GM23338 (cell line): Measurements from ENCODE around the gene LRMDA.
A peak's percentile ranks its signal among the peaks of the same experiment; 100 is the strongest.

Source experiments
- CREB1 ChIP-seq: fragments of 250-450 bp; sonication (Bioruptor Pico); IDR thresholded peaks from 2 replicates; pipeline ENCODE4 v1.5.0; 2020; ENCODE audit warnings: low read depth, mild to moderate bottlenecking, moderate library complexity
- EZH2 ChIP-seq: fragments of 200-600 bp; sonication (generic); IDR thresholded peaks from one replicate; pipeline ENCODE4 v1.8.0; 2017; ENCODE audit warnings: antibody characterized with exemption, mild to moderate bottlenecking, low read depth; ENCODE audit not compliant: unreplicated experiment
- EZH2phosphoT487 ChIP-seq: fragments of 200-600 bp; sonication (generic); IDR thresholded peaks from one replicate; pipeline ENCODE4 v1.8.1; 2018; ENCODE audit warnings: antibody characterized with exemption; ENCODE audit not compliant: unreplicated experiment
- JUNB ChIP-seq: IDR thresholded peaks from one replicate; pipeline ENCODE4 v1.6.1; 2016; ENCODE audit warnings: antibody characterized with exemption; ENCODE audit not compliant: unreplicated experiment
- NANOG ChIP-seq: IDR thresholded peaks from 2 replicates; pipeline ENCODE4 v1.6.1; 2016; ENCODE audit warnings: antibody characterized with exemption, borderline replicate concordance
- POLR2AphosphoS5 ChIP-seq: IDR thresholded peaks from 2 replicates; pipeline ENCODE4 v1.6.1; 2016; ENCODE audit warnings: antibody characterized with exemption, low read depth
- STAT1 ChIP-seq: IDR thresholded peaks from one replicate; pipeline ENCODE4 v1.6.1; 2016; ENCODE audit warnings: antibody characterized with exemption; ENCODE audit not compliant: unreplicated experiment
- ZNF114 ChIP-seq: fragments of 250-450 bp; sonication (Bioruptor Pico); IDR thresholded peaks from 2 replicates; pipeline ENCODE4 v1.5.0; 2020; ENCODE audit warnings: mild to moderate bottlenecking, moderate library complexity
- TF ChIP-seq, protein P1 (sequence below): IDR thresholded peaks from 2 replicates; pipeline ENCODE4 v1.6.1; 2016; ENCODE audit warnings: antibody characterized with exemption
- TF ChIP-seq, protein P2 (sequence below), 2 experiments: fragments of 200-600 bp in 1 of 2; sonication (generic) in 1 of 2; conservative IDR thresholded peaks; 2 replicates each; pipeline versions ENCODE4 v1.5.1 to v1.6.1; 2016 to 2017; ENCODE audit warnings: antibody characterized with exemption in 2 of 2, low read depth in 2 of 2, mild to moderate bottlenecking in 2 of 2, moderate library complexity in 1 of 2
- TF ChIP-seq, protein P3 (sequence below): IDR thresholded peaks from one replicate; pipeline ENCODE4 v1.6.1; 2018; ENCODE audit warnings: antibody characterized with exemption; ENCODE audit not compliant: unreplicated experiment
- TF ChIP-seq, protein P4 (sequence below): fragments of 250-450 bp; sonication (Bioruptor Pico); IDR thresholded peaks from 2 replicates; pipeline ENCODE4 v1.5.0; 2020; ENCODE audit warnings: mild to moderate bottlenecking, moderate library complexity

DNA sequence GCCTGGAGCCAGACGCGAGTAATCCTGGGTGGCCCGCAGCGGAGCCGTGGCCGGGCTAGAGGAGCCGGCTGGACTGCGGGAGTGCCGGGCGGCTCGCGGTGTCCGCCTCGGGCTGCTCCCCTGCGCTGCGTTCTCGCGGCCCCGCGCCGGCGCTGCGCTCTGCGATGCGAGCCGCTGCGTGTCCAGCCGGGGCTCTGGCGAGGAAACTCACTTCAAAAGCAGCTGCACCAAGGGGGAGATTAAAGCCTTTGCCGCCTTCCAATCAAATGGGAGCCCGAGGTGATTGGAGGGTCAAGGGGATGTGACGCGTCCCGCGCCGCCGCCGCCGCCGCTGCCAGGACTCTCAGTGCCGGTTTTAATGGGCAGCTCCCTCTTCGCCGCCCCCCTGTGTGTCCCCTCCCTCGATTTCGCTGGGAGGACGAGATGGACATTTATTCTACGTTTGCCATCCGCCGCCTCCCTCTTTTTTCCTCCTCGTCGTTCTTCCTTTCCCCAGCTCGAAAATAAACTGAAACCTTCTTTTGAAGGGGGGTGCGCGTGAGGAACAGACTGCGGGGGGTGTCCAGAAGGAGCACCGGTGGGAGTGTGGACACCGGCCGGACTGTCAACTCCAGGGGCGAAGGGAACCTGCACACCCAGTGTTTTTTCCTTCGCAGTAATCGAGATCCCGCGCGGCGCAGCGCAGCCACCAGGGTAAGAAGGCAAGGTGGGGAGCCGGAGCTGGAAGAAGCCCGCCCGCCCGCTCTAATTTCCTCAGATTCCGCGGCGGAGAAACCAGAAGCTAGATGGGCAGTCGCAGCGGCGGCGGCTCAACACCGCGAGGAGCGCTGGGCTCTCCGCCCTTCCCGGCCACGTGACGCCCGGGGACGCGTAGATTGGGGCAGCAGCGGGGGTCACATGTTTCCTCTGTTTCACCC lies 29.6 kb upstream of the LRMDA start, which contains the start of gene ZNF503:
- TF ChIP-seq, protein P1, sequence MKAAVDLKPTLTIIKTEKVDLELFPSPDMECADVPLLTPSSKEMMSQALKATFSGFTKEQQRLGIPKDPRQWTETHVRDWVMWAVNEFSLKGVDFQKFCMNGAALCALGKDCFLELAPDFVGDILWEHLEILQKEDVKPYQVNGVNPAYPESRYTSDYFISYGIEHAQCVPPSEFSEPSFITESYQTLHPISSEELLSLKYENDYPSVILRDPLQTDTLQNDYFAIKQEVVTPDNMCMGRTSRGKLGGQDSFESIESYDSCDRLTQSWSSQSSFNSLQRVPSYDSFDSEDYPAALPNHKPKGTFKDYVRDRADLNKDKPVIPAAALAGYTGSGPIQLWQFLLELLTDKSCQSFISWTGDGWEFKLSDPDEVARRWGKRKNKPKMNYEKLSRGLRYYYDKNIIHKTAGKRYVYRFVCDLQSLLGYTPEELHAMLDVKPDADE = no peak
- TF ChIP-seq EZH2 (peak; percentile 44), POLR2AphosphoS5 (no peak), ZNF114 (CRISPR knock-in tag) (no peak), JUNB (no peak), EZH2phosphoT487 (no peak), STAT1 (no peak), NANOG (no peak), CREB1 (CRISPR knock-in tag) (no peak)
- TF ChIP-seq, protein P2, sequence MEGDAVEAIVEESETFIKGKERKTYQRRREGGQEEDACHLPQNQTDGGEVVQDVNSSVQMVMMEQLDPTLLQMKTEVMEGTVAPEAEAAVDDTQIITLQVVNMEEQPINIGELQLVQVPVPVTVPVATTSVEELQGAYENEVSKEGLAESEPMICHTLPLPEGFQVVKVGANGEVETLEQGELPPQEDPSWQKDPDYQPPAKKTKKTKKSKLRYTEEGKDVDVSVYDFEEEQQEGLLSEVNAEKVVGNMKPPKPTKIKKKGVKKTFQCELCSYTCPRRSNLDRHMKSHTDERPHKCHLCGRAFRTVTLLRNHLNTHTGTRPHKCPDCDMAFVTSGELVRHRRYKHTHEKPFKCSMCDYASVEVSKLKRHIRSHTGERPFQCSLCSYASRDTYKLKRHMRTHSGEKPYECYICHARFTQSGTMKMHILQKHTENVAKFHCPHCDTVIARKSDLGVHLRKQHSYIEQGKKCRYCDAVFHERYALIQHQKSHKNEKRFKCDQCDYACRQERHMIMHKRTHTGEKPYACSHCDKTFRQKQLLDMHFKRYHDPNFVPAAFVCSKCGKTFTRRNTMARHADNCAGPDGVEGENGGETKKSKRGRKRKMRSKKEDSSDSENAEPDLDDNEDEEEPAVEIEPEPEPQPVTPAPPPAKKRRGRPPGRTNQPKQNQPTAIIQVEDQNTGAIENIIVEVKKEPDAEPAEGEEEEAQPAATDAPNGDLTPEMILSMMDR (conservative IDR thresholded peaks at IDR 0.05; ENCODE audit: low read depth in 2 of 2) = 0 out of 4 replicates have a peak, but pooled peaks of 1 of the 2 experiments have one; percentile 17
- TF ChIP-seq, protein P3, sequence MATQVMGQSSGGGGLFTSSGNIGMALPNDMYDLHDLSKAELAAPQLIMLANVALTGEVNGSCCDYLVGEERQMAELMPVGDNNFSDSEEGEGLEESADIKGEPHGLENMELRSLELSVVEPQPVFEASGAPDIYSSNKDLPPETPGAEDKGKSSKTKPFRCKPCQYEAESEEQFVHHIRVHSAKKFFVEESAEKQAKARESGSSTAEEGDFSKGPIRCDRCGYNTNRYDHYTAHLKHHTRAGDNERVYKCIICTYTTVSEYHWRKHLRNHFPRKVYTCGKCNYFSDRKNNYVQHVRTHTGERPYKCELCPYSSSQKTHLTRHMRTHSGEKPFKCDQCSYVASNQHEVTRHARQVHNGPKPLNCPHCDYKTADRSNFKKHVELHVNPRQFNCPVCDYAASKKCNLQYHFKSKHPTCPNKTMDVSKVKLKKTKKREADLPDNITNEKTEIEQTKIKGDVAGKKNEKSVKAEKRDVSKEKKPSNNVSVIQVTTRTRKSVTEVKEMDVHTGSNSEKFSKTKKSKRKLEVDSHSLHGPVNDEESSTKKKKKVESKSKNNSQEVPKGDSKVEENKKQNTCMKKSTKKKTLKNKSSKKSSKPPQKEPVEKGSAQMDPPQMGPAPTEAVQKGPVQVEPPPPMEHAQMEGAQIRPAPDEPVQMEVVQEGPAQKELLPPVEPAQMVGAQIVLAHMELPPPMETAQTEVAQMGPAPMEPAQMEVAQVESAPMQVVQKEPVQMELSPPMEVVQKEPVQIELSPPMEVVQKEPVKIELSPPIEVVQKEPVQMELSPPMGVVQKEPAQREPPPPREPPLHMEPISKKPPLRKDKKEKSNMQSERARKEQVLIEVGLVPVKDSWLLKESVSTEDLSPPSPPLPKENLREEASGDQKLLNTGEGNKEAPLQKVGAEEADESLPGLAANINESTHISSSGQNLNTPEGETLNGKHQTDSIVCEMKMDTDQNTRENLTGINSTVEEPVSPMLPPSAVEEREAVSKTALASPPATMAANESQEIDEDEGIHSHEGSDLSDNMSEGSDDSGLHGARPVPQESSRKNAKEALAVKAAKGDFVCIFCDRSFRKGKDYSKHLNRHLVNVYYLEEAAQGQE = no peak
- TF ChIP-seq, protein P4, sequence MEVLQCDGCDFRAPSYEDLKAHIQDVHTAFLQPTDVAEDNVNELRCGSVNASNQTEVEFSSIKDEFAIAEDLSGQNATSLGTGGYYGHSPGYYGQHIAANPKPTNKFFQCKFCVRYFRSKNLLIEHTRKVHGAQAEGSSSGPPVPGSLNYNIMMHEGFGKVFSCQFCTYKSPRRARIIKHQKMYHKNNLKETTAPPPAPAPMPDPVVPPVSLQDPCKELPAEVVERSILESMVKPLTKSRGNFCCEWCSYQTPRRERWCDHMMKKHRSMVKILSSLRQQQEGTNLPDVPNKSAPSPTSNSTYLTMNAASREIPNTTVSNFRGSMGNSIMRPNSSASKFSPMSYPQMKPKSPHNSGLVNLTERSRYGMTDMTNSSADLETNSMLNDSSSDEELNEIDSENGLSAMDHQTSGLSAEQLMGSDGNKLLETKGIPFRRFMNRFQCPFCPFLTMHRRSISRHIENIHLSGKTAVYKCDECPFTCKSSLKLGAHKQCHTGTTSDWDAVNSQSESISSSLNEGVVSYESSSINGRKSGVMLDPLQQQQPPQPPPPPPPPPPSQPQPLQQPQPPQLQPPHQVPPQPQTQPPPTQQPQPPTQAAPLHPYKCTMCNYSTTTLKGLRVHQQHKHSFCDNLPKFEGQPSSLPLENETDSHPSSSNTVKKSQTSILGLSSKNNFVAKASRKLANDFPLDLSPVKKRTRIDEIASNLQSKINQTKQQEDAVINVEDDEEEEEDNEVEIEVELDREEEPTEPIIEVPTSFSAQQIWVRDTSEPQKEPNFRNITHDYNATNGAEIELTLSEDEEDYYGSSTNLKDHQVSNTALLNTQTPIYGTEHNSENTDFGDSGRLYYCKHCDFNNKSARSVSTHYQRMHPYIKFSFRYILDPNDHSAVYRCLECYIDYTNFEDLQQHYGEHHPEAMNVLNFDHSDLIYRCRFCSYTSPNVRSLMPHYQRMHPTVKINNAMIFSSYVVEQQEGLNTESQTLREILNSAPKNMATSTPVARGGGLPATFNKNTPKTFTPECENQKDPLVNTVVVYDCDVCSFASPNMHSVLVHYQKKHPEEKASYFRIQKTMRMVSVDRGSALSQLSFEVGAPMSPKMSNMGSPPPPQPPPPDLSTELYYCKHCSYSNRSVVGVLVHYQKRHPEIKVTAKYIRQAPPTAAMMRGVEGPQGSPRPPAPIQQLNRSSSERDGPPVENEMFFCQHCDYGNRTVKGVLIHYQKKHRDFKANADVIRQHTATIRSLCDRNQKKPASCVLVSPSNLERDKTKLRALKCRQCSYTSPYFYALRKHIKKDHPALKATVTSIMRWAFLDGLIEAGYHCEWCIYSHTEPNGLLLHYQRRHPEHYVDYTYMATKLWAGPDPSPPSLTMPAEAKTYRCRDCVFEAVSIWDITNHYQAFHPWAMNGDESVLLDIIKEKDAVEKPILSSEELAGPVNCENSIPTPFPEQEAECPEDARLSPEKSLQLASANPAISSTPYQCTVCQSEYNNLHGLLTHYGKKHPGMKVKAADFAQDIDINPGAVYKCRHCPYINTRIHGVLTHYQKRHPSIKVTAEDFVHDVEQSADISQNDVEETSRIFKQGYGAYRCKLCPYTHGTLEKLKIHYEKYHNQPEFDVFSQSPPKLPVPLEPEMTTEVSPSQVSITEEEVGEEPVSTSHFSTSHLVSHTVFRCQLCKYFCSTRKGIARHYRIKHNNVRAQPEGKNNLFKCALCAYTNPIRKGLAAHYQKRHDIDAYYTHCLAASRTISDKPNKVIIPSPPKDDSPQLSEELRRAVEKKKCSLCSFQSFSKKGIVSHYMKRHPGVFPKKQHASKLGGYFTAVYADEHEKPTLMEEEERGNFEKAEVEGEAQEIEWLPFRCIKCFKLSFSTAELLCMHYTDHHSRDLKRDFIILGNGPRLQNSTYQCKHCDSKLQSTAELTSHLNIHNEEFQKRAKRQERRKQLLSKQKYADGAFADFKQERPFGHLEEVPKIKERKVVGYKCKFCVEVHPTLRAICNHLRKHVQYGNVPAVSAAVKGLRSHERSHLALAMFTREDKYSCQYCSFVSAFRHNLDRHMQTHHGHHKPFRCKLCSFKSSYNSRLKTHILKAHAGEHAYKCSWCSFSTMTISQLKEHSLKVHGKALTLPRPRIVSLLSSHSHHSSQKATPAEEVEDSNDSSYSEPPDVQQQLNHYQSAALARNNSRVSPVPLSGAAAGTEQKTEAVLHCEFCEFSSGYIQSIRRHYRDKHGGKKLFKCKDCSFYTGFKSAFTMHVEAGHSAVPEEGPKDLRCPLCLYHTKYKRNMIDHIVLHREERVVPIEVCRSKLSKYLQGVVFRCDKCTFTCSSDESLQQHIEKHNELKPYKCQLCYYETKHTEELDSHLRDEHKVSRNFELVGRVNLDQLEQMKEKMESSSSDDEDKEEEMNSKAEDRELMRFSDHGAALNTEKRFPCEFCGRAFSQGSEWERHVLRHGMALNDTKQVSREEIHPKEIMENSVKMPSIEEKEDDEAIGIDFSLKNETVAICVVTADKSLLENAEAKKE (CRISPR knock-in tag) = no peak
